ENCODE data around the gene PLPP2. TPM values are rescaled to one million over a fixed set of nuclear protein-coding genes. Genes with fewer than 3 reads are reported as not detected.

The PLPP2 gene
- total RNA-seq = 100 to 1,000 TPM in 1 of 2 donors, 10 to 100 TPM in 1; 85.2 to 109 TPM
- long read RNA-seq, transcript PLPP2-203 (6 exons, 1,383 nt) = major isoform, 94 of 142 reads
- long read RNA-seq, transcript PLPP2-202 (6 exons, 1,397 nt) = minor isoform, 5 of 142 reads
- long read RNA-seq, partial matches to known transcripts = 26 of 142 reads
- long read RNA-seq, other reads (novel, unspliced or antisense) = 10 of 142 reads

GRCh38 chr19:291006-291521 lies at the start of gene PLPP2:
Gene PLPP2, minus strand, starts transcription at chr19:291403. Its CDS starts 67 bp downstream, at chr19:291336.
- intact Hi-C loops (cut with DNase I, micrococcal nuclease) = no loop called here
- DNase-seq = peak; percentile 51 to 57
- peak; percentile 12 for ATAC-seq

GRCh38 chr19:340620-341385 lies 49.6 kb upstream of the PLPP2 start:
- DNase-seq = no peak
- intact Hi-C loops (cut with DNase I, micrococcal nuclease) = no loop called here

GRCh38 chr19:339262-339887 lies 48.2 kb upstream of the PLPP2 start:
- intact Hi-C loops (cut with DNase I, micrococcal nuclease) = no loop called here
- ATAC-seq = no peak

More at GRCh38 chr19:340620-341385, 49.6 kb upstream of the PLPP2 start:
- no peak for ATAC-seq

GRCh38 chr19:338421-338820 lies 47.2 kb upstream of the PLPP2 start:
- no peak for DNase-seq
- intact Hi-C loops (cut with DNase I, micrococcal nuclease) = no loop called here
- ATAC-seq = no peak

More at GRCh38 chr19:339262-339887, 48.2 kb upstream of the PLPP2 start:
- no peak for DNase-seq

- ATAC-seq (no peak), DNase-seq (no peak)
- intact Hi-C loops (cut with DNase I, micrococcal nuclease) = no loop called here
Measured at GRCh38 chr19:336067-336614, 44.9 kb upstream of the PLPP2 start.

- DNase-seq = no peak
- no peak for ATAC-seq
- intact Hi-C loops (cut with DNase I, micrococcal nuclease) = no loop called here
Measured at GRCh38 chr19:335486-336066, 44.4 kb upstream of the PLPP2 start.

GRCh38 chr19:335072-335471 lies 43.9 kb upstream of the PLPP2 start:
- intact Hi-C loops (cut with DNase I, micrococcal nuclease) = no loop called here
- ATAC-seq = no peak
- DNase-seq = no peak

GRCh38 chr19:334296-335071 lies 43.3 kb upstream of the PLPP2 start:
- intact Hi-C loops (cut with DNase I, micrococcal nuclease) = no loop called here
- ATAC-seq = no peak
- DNase-seq = no peak

GRCh38 chr19:330503-330902 lies 39.3 kb upstream of the PLPP2 start:
- DNase-seq = no peak
- intact Hi-C loops (cut with DNase I, micrococcal nuclease) = no loop called here

GRCh38 chr19:329876-330275 lies 38.7 kb upstream of the PLPP2 start:
- ATAC-seq (no peak), DNase-seq (no peak)
- intact Hi-C loops (cut with DNase I, micrococcal nuclease) = no loop called here

More at GRCh38 chr19:330503-330902, 39.3 kb upstream of the PLPP2 start:
- ATAC-seq = no peak

- ATAC-seq (no peak), DNase-seq (no peak)
- intact Hi-C loops (cut with DNase I, micrococcal nuclease) = no loop called here
Measured at GRCh38 chr19:328025-328505, 36.9 kb upstream of the PLPP2 start.

GRCh38 chr19:327291-328024 lies 36.3 kb upstream of the PLPP2 start:
- intact Hi-C loops (cut with DNase I, micrococcal nuclease) = no loop called here
- DNase-seq = no peak
- ATAC-seq = no peak

GRCh38 chr19:326871-327270 lies 35.7 kb upstream of the PLPP2 start:
- intact Hi-C loops (cut with DNase I, micrococcal nuclease) = no loop called here
- DNase-seq (no peak), ATAC-seq (no peak)

GRCh38 chr19:325937-326565 lies 34.8 kb upstream of the PLPP2 start:
- ATAC-seq = no peak
- DNase-seq = no peak

GRCh38 chr19:325173-325936 lies 34.2 kb upstream of the PLPP2 start:
- no peak for DNase-seq
- intact Hi-C loops (cut with DNase I, micrococcal nuclease) = no loop called here
- ATAC-seq = no peak

More at GRCh38 chr19:325937-326565, 34.8 kb upstream of the PLPP2 start:
- intact Hi-C loops (cut with DNase I, micrococcal nuclease) = no loop called here

GRCh38 chr19:324716-325115 lies 33.5 kb upstream of the PLPP2 start:
- DNase-seq (no peak), ATAC-seq (no peak)
- intact Hi-C loops (cut with DNase I, micrococcal nuclease) = no loop called here
